Fibroblast of skin of scalp (primary cell): ENCODE results near the gene TCF7L1.

ENCODE experiments used
- DNase-seq: peaks from one replicate; pipeline ENCODE4 v3.0.0-alpha.2; 2013

The TCF7L1 gene

DNA sequence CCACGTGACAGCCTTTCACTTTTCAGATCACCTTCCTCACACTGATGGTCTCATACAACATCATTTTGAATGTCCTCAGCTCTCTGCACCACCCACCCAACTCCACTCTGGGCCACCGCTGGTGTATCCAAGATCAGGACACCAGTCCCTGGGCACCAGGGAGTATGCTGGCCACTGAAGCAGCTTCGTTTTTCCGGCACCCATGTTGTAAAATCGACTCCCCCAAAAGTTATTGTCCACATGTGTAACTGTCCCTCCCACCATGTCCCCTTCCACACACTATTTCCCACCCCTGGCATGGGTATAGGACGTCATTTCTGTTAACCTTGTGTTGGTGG lies 98.2 kb downstream of the TCF7L1 start:
- DNase-seq = no peak

DNA sequence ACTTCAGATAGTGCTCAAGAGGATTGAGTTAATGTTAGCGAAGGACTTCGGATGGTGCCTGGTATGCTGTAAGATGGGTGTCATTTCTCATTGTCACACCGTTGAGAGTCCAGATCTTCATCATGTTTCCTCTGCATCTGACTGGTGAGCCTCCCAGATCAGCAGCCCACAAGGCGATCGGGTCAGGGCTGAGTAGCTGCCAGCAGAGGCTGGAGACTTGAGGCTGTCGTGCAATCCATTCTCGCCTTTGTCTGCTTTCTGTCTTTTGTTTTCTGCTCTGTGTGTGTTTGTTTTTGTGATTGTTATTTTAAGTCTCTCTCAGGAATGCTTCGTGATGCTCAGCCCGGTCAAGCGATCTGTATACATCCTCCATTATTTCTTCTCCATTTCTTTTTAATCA lies 98.8 kb downstream of the TCF7L1 start:
- no peak for DNase-seq

DNA sequence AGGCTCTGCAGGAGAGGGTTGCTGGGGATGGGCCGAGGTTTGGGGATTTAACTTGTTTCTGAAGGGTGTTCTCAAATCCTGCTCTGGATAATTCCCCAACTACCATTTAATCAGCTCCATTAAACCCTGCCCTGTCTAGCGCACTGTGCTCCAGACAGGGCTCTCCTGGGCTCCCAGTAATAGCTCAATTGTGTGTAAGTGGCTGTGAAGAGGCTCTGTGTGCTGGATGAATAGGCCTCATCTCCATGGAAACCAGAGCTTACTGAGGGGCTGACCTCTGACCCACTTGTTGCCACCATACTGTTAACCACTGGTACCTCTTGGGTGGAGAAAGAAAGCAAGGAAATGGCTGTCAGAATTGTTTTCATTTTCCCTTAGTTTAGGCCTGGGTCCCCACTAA lies 101.7 kb downstream of the TCF7L1 start:
- no peak for DNase-seq

DNA sequence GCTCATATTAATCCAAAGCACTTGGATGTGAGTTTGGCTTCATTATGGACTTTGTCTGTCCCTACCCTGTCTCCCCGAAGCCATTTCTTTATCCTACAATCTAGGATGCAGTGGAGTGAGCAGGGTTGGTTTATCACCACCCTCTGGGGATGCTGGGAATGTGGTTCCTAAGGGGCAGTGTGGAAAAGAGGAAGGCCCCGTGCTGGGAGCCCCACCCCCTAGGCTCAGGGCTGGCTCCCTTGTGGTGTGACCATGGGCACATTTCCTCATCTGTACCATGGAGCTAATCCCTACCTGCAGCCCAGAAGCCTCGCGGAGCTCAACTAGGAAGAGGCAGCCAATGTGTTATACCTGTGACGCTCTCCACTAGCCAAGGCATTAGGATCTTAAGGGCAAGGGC lies 102.1 kb downstream of the TCF7L1 start:
- no peak for DNase-seq

DNA sequence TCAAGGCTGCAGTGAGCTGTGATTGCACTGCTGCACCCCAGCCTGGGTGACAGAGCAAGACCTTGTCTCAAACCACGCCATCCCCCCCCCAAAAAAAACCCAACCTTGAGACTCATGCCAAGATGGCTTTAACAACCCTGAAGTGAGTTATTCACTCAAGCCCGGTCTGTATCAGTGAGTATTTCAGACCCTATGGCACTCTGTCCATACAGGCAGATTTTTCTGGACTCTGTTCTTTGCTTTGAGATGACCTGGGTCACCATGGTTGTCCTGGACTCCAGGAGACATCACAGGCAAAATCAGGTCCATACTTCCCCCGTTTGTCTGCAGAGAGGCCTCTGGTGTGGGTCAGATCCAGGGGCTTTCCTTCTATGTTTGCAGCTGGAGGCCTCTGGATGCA lies 102.9 kb downstream of the TCF7L1 start:
- no peak for DNase-seq

DNA sequence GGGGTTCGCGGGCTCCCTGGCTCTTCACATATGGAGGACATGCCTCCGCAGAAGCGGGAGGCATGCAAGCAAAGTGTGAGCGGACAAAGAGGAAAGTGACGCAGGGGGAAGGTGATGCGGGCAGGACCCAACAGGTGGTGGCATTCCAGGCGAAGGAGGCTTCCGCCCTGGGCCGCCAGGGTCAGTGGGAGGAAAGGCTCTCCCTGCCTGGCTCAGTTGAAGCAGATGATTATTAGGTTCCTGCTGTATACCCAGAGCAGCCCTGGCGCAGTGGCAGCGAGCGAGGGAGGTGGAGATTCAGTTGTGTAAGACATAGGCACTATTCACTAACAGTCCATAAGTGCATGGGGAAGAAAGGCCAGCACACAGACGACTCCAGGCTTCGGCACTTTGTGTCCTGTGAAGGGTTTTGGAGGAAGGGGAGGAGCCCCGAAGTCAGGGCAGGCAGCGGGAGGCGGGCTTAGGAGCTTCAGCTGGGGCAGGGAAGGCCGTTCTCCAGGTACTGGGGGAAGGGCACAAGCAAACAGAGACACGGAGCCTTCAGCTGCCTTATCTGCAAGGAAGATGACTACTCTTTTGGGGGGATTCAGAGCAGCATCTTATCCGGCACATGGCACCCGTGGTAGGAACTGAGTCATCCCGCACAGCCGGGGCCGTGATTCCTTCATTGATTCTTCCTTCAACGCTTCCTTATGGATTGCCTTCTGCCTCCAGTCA lies 104.8 kb downstream of the TCF7L1 start:
- DNase-seq = no peak

DNA sequence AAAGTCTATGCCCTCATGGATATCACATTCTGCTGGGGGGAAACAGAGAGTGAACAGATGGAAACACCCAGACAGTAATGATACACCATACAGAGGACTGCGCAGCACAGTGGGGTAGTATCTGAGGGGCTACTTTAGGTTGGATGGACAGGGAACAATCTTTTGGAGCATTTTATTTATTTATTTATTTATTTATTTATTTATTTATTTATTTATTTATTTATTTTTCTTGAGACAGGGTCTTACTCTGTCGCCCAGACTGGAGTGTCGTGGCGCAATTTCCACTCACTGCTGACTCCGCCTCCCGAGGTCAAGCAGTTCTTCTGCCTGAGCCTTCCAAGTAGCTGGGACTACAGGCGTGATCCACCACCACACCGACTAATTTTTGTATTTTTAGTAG lies 105.4 kb downstream of the TCF7L1 start:
- no peak for DNase-seq

DNA sequence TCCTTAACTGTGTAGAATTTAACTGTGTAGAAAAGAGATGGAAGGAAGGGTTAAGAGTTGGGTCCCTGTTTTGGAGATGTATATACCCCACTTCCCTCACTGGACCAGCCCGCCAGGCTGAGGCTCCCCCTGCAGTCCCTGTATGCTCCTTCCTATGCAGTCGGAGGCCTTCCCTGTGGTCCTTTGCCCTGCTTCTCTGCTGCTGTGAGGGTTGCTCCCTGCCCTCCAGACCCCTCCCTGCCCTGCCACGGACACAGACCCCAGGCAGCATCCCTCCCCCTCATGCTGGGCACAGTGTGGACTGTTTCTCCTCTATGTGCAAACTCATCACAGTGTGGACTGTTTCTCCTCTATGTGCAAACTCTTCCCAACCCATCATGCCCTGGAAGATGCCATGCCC lies 105.9 kb downstream of the TCF7L1 start:
- no peak for DNase-seq

DNA sequence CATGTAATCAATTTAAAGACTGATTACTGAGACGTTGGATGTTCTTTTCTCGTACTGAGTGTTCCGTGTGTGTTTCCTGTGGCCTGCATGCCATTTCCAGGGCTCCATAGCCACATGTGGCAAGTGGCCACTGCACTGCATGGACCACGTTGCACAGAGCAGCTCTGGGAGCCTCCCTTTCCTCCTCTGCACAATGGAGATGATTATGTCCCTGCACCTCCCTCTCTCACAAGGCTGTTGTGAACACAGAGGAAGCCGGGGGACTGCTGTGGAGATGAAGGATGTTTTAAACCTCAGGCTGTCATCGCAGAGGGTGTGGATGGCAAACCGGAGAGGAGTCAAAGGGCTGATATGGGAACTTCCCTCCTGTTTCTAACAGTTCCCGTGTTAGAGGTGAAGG lies 106.9 kb downstream of the TCF7L1 start:
- no peak for DNase-seq

DNA sequence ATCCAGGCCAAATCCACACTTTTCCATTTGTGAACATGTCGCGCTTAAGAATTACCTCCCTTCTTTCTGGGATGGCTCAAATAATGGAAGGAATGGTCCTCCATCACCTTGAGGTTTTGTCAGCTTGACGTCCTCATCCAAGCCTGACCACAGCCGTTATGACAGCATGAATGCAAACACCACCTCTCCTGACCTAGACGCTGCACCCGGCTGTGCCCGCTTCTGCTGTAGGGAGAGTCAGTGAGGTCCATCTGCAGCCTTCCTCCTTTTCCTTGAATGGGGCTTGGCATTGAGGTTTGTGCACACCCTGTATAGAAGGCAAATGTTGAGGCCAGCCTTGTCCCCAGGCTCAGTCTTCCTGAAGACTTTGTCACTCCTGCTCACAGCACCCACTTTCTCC lies 109.1 kb downstream of the TCF7L1 start:
- no peak for DNase-seq

DNA sequence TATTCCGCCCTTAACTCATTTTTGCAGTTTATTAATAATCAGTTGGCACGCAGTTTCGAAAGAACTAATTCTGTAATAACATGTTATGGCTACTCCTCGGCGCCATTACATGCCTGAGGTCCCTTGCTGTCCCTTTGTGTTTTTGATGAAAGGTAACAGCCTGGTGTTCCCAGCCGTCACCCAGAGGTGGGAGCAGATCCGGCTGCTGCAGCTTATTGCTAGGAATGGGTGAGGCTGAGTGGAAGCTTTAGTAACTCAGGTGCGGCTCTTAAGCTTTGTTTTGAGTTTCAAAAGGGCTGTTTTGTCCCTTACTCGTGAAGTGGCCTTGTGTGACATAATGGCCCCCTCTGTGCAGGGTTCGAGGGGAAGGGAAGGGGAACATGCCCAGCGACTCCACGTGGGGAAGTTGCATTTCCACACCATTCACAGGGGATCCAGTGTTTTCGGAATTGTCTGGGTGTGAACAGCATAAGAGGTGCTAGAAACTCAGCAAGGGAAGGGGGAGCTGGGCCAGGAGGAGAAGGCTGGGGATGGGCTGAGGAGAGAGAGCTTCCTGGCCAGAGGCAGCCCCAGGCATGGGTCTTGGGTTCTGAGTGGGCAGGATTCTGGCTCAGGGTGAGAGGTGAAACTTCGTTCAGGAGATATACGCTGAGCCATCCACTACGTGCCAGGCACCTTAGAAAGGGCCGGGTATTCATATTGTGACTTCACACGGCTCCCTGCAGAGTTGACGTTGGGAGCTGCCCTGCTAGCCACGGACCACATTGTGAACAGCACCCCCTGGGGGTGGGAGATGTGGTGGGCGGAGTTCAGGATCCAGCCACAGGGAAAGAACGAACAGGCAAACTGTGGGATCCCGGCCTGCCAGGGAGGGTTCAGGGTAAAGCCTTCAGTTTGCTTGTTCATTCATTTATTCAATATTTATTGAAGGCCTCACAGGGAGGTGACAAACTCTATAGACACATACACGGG lies 110.2 kb downstream of the TCF7L1 start:
- no peak for DNase-seq

DNA sequence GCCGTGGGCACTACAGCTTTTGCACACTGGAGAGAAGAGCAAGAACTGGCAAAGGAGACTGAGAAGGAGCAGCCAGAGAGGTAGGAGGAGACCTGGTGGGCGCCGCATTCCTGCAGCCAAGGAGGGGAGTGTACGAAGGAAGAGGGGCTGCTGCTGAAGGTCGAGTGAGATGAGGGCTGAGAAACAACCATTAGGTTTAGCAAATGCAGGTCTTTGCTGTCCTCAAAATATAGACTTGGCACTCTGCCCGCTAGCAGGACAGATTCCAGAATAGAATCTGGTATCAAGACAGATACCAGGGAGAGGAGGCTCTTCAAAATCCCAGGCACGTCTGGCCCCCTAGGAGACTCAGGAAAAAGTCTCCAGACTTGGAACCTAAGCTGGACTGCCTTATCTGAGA lies 111.6 kb downstream of the TCF7L1 start:
- no peak for DNase-seq

DNA sequence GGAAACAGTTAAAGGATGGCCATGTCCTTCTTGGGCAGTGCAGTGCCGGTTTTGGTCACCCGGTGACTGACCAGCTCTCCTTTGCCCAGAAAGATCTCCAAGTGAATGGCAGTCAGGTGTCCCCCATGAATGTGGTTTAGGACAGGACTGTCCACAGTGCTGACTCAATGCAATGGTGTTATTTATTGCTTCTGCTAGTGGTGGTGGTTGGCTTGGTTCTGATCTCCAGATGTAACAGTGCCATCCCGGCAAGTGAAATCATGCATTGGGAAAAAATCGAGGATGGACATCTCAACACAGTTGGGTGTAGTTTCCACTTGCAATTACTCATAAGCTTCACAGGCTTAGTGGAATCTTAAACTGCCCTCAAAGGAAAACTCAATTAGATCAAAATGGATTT lies 112.7 kb downstream of the TCF7L1 start:
- peak; percentile 43 for DNase-seq

DNA sequence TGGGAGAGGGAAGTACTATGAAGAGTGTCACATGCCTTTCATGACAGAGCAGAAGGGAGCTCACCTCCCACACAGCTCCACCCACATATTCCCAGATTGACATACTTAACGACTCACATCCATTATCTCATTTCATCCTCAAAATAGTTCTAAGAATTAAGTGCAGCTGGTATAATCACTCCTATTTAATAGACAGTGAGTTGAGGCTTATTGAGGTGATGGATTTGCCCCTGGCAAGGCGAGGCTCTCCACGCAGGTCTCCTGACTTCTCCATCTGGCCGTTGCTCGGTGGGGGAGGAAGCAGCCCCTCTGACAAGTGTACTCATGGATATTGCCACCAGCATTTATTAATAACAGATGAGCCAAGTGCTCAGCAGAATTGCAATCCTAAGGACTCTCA lies 113.2 kb downstream of the TCF7L1 start:
- DNase-seq = peak; percentile 33

DNA sequence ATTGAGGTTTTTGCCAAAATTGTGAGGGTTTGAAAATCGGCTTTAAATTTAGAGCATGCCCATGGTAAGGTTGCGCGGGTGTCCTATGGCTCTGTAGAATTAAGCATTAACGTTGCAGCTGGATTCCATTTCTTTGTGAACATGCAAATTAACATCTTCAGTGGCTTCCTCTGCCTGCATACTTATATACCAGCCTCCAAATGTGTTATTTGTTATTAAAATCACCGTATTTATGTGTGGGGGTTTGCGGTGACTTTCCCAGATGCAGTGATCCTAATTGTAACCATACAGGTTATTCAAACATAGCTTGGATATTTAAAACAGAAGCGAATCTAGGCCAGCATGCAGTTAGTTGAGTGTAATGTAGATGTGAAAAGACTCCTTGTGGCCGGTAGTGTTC lies 114.4 kb downstream of the TCF7L1 start:
- DNase-seq = no peak

DNA sequence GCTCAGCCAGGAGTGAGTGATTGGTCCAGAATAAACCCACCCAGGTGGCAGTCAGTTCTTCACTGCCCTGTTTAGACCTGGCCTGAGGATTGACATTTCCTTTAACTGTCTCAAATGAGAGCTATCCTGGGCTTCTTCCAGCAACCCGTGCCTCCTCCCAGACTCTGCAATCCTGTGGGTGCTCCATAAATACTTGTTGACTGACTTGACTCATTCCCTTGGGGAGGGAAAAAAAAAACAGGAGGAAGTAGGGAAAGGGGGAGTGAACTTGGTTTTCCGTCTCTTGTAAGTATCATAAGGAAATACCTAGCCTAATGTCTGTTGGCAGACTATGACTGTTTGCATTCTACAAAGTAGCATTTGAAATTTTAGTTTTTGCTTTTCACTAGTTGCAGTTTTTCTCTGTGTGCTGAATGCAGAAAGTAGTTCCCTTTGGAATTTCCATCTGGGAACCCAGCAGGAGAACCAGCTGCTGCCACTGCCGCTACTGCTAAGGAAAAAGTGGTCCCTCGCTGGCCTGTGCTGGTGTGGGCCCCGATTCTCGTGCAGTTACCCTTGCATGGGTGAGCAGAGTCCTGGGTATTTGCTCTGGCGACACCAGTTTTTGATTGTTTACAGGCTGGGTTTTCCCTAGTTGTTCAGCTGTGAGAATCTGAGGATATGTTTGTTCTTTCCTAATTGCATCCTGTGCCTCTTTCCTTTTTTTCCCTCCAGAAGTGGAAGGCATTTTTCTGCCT lies 115.7 kb downstream of the TCF7L1 start:
- peak; percentile 98 for DNase-seq

DNA sequence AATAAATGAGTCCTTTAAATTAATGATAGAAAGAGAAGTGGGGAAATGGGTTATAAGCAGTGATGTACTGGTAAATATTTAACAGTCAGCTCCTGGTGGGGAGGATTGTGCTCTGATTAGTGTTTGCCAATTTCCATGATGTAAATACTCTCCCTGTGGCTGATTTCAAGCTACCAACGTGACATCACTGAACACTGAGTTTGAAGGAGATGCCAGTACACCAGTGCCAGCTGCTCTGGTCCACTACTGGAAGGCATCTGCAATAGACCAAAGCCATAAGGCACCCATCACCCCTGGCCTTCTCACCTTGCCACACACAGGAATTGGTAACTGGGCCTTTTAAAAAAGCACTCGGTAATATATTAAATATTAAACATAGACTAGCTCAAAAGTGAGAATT lies 116.9 kb downstream of the TCF7L1 start:
- DNase-seq = no peak

DNA sequence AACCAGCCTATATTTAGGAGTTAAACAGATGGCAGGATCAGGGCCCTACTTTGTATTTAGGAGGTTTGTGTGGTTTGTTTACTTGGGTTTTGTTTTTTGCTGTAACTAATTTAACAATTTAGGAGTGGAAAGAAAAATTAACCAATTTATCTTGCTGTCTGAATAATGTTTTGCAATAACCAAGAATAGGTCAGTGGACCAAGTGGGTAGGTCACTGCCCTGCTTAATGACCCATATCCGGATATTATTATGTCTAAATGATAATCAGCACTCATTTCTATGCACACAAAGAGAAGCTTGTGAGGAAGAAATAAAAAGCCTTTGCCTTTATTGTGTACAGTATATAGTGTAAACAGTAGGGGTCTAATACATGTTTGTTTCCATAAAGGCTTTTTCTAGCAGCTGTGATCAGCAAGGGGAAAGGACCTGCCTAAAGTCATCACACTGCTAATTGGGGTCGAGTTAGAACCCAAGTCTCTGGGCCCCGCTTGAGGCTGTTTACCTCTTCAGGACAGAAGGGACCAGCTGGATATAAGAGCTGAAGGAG lies 118.0 kb downstream of the TCF7L1 start:
- DNase-seq = no peak

DNA sequence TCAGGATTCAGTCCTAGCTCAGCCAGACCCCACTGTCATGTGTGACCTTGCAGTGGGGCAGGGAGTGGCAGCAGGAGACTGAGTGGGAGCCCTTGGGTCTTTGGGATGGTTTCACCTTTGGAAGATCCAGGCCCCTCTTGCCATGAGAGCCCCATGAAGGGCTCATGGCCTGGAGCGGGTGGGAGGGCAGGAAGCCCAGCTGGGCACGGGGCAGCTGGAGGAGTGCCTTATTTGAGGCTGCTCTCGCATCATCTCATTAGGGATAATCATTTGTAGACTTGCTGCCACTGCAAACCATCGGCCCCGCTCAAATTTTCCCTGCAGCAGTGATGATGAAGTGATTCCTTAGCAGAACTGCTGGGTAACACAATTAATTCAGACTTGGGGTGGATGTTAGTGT lies 120.7 kb downstream of the TCF7L1 start:
- DNase-seq = no peak

DNA sequence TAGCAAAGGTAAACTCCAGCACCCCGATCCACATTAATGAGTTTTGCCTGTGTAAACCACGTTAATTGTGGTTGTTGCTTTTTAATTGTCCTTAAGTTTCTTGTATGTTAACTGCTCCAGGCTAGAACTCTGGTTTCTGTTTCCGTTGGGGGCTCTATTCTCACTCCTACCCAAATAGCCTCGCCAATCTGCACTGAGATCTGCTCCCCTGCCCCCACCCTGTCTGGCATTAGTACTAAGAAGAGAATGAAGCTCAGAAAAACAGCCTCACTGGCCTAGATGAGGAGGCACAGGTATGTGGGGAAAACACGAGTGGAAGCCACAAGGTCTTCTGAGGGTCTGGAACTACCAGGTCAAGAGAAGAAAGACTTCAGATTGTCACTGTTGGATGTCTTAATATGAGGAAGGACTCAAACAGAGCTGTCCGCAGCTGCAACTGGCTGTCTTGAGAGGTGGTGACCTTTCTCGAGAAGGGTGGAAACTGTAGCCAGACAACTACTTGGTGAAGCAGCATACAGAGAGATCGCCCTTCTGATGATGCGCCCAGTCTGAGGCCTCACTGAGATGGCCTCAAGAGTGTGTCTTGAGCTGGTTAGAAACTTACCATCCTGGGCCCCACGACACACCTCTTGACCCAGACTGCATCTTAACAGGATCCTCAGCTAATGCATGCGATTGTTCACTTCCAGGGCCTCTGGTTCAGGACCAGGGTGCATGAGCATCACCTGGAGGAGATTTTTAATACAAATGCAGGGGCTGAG lies 121.5 kb downstream of the TCF7L1 start:
- no peak for DNase-seq

DNA sequence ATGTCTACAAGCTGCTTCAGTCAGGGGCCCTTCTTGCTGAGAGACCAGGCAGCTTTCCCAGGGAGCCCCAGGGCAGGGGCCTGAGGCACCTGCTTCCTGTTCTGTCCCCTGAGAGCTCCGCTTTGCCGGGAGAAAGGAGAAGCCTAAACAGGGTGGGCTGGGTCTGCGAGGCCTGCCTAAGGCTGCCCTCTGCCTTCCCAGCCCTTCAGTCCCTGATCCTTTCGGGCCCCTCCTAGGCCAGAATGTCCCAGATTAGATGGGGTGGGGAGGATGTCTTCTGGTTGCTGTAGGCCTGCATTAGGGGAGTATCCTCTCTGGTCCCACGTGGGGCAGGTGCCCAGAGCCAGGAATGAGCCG lies 122.2 kb downstream of the TCF7L1 start:
- no peak for DNase-seq

DNA sequence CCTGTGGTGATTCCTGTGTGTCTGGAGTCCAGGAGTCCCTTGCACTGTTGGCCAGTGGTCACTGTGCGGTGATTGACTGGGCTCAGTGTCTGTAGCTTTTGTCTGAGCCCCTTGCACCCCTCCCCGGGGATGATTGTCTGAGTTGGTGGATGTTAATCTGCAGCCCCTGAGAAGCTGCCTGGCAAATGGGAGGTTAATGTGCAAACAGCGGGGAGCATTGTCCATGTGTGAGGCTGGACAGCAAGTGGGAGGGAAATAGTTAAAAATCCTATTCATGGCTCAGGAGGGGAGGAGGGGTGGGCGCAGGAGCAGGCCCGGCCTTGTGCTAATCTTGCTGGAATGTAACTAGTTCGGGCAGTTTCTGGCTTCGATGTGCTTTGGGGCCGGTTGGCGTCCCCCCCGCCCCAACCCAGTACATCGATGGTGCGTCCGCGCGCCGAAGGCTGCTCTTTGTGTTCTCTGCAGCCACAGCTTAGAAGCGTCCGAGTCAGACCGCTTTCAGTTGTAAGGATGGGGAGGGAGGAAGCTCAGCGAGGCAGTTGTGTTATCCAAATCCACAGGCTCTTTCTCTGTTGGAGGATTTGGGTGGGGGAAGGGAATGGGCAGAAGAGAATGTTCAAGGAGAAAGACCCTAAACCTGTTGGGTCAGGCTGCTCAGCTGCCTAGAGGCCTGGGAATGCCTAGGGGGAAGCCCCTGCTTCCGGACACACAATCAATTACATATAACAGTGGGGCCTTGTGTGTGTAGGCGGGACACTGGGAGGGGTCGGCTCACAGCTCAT lies 122.8 kb downstream of the TCF7L1 start:
- DNase-seq = peak; percentile 84
